Measurements from ENCODE around the gene TRIM54. TPM values are rescaled to one million over a fixed set of nuclear protein-coding genes. Genes with fewer than 3 reads are reported as not detected.
"Not testable (repeated sequence)": the region's sequence is repeated elsewhere in the genome, so short reads cannot be mapped to it uniquely, and the experiment has no call there.

TRIM54 gene
- polyA plus RNA-seq, 6 donors from 2014 or later: not detected

- Mint-ChIP-seq H3K4me3 (no peak overlapping the region), H3K9me3 (no peaks in the 10 kb centered on the region), H3K4me1 (peaks cover 0 to 4% (median 0%) of the 10 kb centered on the region in 3 donors), H3K27ac (no peak overlapping the region), H3K27me3 (no peaks in the 10 kb centered on the region), H3K36me3 (peaks cover 24 to 47% of the 10 kb centered on the region in 2 donors)
- ATAC-seq (ENCODE audit: low read depth in 2 of 2) (no peak), DNase-seq (no peak)
These were observed 53.9 kb downstream of the TRIM54 start for GRCh38 chr2:27336173-27336572.

- H3K27ac Mint-ChIP-seq: no peak overlapping the region
- H3K4me3 Mint-ChIP-seq: no peak overlapping the region
- H3K9me3 Mint-ChIP-seq: no peaks in the 10 kb centered on the region
- peaks cover 0 to 10% of the 10 kb centered on the region in 2 donors for H3K36me3 Mint-ChIP-seq
- no peak for ATAC-seq (ENCODE audit: low read depth in 2 of 2)
- no peak for DNase-seq
- peaks cover 32 to 45% (median 43%) of the 10 kb centered on the region in 3 donors for H3K4me1 Mint-ChIP-seq
- H3K27me3 Mint-ChIP-seq: no peaks in the 10 kb centered on the region
These were observed 65.4 kb downstream of the TRIM54 start for GRCh38 chr2:27347641-27348040.

DNA sequence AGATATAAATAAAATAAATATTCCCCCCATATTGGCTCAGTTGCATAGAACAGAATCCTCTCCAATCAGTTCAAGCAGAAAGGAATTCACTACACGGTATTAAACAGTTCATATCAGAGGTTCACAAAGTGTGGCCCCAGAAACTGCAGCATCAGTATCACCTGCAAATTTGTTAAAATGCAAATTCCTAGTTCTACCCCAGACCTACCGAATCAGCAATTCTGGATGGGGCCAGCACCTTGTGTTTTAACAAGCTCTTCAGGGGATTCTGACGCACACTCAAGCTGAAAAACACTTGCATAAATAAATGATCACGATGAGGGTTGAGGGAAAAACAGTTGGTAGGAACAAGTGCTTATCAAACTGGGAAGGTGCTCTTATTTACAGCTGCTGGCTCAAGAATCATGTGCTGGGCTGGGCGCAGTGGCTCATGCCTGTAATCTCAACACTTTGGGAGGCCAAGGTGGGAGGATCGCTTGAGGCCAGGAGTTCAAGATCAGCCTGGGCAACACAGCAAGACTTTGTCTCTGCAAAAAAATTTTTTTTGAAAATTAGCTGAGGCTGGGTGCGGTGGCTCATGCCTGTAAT, 68.0 kb downstream of the TRIM54 start:
- ATAC-seq (ENCODE audit: low read depth in 2 of 2): no peak
- peak overlapping the region in 3 of 6 donors; percentile 33 to 88 (median 56) for H3K27ac Mint-ChIP-seq
- no peaks in the 10 kb centered on the region for H3K9me3 Mint-ChIP-seq
- H3K27me3 Mint-ChIP-seq: no peaks in the 10 kb centered on the region
- H3K4me1 Mint-ChIP-seq: peaks cover 35 to 57% (median 51%) of the 10 kb centered on the region in 3 donors
- no peak for DNase-seq
- H3K36me3 Mint-ChIP-seq: peaks cover 0 to 10% of the 10 kb centered on the region in 2 donors
- H3K4me3 Mint-ChIP-seq: no peak overlapping the region

DNA sequence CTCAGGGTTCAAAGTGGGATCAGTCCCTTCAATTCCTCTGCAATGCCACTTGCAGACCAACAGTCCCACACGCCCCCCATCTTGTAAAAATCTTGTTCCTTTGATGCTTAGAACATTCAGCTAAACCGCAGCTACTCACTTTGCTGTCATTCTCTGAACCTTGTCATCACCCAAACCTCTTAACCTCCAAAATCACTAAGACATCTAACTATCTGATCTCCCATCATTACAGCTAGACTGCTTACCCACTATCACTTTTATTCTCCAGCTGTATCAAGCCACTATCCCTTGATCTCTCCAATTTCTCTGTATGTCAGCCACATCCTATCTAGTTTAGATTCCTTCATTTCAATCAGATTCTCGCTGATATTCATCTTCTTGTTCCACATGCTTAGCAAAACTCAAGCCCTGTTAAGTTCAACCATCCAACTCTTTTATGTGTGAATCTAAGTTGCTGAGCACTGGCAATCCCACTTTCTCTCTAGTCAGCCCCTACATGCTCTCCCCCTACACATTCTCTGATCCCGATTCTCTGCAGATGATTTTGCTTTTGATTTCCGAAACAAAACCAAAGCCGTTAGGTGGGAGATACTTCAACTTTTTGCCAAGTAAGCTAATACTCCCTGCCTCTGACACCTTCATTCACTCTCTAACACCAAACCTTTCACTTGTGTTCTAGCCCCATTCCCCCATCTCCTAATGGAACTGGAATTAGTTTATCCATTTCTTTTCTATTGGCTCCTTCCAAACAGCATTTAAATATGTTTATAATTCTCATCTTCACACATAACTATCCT, 69.8 kb downstream of the TRIM54 start:
- peaks cover 7 to 10% of the 10 kb centered on the region in 2 donors for H3K36me3 Mint-ChIP-seq
- peaks cover 34 to 71% (median 54%) of the 10 kb centered on the region in 3 donors for H3K4me1 Mint-ChIP-seq
- ATAC-seq (ENCODE audit: low read depth in 2 of 2): no peak
- peak overlapping the region in 2 of 6 donors; percentile 29 to 62 for H3K27ac Mint-ChIP-seq
- peak overlapping the region in 2 of 8 donors; percentile 9 to 32 for H3K4me3 Mint-ChIP-seq
- no peaks in the 10 kb centered on the region for H3K9me3 Mint-ChIP-seq
- no peak for DNase-seq
- no peaks in the 10 kb centered on the region for H3K27me3 Mint-ChIP-seq

- H3K36me3 Mint-ChIP-seq; H3K9me3 Mint-ChIP-seq; DNase-seq; ATAC-seq (ENCODE audit: low read depth in 2 of 2); H3K27ac Mint-ChIP-seq; H3K27me3 Mint-ChIP-seq: not testable (repeated sequence)
- Mint-ChIP-seq H3K4me1 (peaks cover 37 to 71% (median 56%) of the 10 kb centered on the region in 3 donors), H3K4me3 (peak overlapping the region in 1 of 8 donors; percentile 90)
These were observed 71.1 kb downstream of the TRIM54 start for GRCh38 chr2:27353386-27353761.

GRCh38 chr2:27353762-27354596, 71.8 kb downstream of the TRIM54 start:
- peaks cover 41 to 74% (median 56%) of the 10 kb centered on the region in 3 donors for H3K4me1 Mint-ChIP-seq
- ATAC-seq (ENCODE audit: low read depth in 2 of 2) (no peak), DNase-seq (no peak)
- H3K4me3 Mint-ChIP-seq: peak overlapping the region in 7 of 8 donors; percentile 24 to 90 (median 46)
- peaks cover 5 to 9% of the 10 kb centered on the region in 2 donors for H3K36me3 Mint-ChIP-seq
- H3K27ac Mint-ChIP-seq: peak overlapping the region in 3 of 6 donors; percentile 45 to 63 (median 59)
- H3K9me3 Mint-ChIP-seq: no peaks in the 10 kb centered on the region
- H3K27me3 Mint-ChIP-seq: no peaks in the 10 kb centered on the region

GRCh38 chr2:27354597-27354927, 72.3 kb downstream of the TRIM54 start:
- Mint-ChIP-seq H3K4me1 (peaks cover 41 to 71% (median 56%) of the 10 kb centered on the region in 3 donors), H3K4me3 (peak overlapping the region in 5 of 8 donors; percentile 20 to 90 (median 37)), H3K36me3 (peaks cover 5 to 9% of the 10 kb centered on the region in 2 donors), H3K9me3 (no peaks in the 10 kb centered on the region), H3K27me3 (no peaks in the 10 kb centered on the region), H3K27ac (peak overlapping the region in 2 of 6 donors; percentile 45 to 63)
- no peak for ATAC-seq (ENCODE audit: low read depth in 2 of 2)
- no peak for DNase-seq

DNA sequence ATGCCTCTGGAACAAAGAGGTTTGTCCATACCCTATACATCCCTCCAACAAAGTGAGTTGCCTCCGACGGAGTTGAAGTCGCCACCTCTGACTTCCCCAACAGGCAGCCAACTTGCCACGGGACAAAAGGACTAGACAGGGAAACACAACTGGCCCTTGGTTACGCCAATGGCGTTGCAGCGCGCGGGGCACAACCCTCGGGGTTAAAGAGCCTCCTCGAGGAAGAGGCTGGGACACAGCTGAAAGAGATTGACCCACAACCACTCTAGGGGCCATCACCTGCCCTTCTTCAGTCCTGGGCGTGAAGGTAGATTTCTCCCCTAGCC, 73.8 kb downstream of the TRIM54 start:
- peaks cover 0 to 9% of the 10 kb centered on the region in 2 donors for H3K36me3 Mint-ChIP-seq
- H3K27ac Mint-ChIP-seq: peak overlapping the region; percentile 98 to 100 (median 99)
- H3K4me1 Mint-ChIP-seq: peaks cover 35 to 63% (median 51%) of the 10 kb centered on the region in 3 donors
- peak overlapping the region; percentile 90 to 100 (median 99) for H3K4me3 Mint-ChIP-seq
- DNase-seq (no peak), ATAC-seq (ENCODE audit: low read depth in 2 of 2) (peak; percentile 18 to 26)
- no peaks in the 10 kb centered on the region for H3K9me3 Mint-ChIP-seq
- H3K27me3 Mint-ChIP-seq: no peaks in the 10 kb centered on the region

DNA sequence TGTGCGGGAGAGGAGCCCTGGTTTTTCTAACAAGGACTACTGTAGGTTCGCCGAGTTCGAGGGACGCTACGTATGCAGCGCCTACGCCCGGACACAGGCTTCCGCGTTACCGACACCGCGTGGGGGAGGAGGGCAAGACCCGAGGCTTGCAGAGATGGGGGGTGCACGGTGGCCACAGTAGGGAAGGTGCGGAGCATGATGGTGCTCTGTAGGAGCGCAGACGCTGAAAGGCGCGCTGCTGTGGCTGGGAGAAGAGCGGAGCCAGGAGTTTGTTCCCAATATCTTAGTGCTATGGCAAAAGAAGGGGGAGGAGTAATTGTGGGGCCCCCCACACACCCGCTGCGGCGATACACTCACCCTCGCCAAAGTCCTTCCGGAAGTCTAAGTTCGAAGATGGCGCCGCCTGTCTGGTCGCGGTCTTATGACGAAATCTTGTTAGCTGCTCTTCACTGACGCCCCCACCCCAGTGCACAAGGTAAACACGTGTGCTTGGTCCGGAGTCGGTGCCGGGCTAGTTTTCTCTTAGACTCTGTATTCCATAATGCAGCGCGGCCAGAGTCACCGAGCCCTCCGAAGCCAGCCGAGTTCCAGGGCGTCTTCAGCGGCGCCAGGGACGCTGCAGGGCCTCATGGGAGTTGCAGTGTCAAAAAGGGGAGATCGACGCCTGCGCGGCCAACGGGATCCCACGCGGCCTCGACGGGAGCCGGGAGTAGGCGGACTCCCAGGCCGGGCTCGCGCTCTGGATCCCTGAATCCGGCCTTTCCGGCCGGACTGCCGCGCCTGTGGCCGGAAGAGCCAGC, 74.4 kb downstream of the TRIM54 start, which contains the start of gene GTF3C2:
Gene GTF3C2, minus strand, starts transcription at position 383 of the 800 bp plus-strand sequence. CDS start 13,210 bp downstream, outside the sequence.
- peak within 1 kb of the TSS; percentile 98 to 100 (median 99) for H3K27ac Mint-ChIP-seq

More for the DNA sequence above, 74.4 kb downstream of the TRIM54 start, which contains the start of gene GTF3C2:
- DNase-seq: peak; percentile 94
- Mint-ChIP-seq H3K9me3 (no peaks in the 10 kb centered on the region), H3K4me1 (peaks cover 35 to 59% (median 50%) of the 10 kb centered on the region in 3 donors), H3K4me3 (peak within 1 kb of the TSS; percentile 90 to 100 (median 99)), H3K27me3 (no peaks in the 10 kb centered on the region), H3K36me3 (peaks cover 0 to 9% of the 10 kb centered on the region in 2 donors)
- peak; percentile 82 to 86 for ATAC-seq (ENCODE audit: low read depth in 2 of 2)

Other genes starting within 250 kb of the TRIM54 start
- 10 to 100 TPM; 16.6 to 32.9 (median 24.6) TPM for gene TMEM214, start 249.5 kb upstream of the TRIM54 start, polyA plus RNA-seq (ENCODE audit: low read depth in 6 of 6)
- 10 to 100 TPM in 3 of 6 donors, 1 to 10 TPM in 3; 7.8 to 11.6 (median 10.1) TPM for gene AGBL5, start 230.8 kb upstream of the TRIM54 start, polyA plus RNA-seq (ENCODE audit: low read depth in 6 of 6)
- gene OST4, start 210.8 kb upstream of the TRIM54 start, polyA plus RNA-seq (ENCODE audit: low read depth in 6 of 6): 100 to 1,000 TPM; 594 to 733 (median 606) TPM
- 1 to 10 TPM in 2 of 6 donors, under 1 TPM in 4; 0.28 to 1.1 (median 0.77) TPM for gene EMILIN1, start 203.8 kb upstream of the TRIM54 start, polyA plus RNA-seq (ENCODE audit: low read depth in 6 of 6)
- 1 to 10 TPM; 3.3 to 8.9 (median 5.6) TPM for gene KHK, start 195.7 kb upstream of the TRIM54 start, polyA plus RNA-seq (ENCODE audit: low read depth in 6 of 6)
- not detected for gene CGREF1, start 163.3 kb upstream of the TRIM54 start, polyA plus RNA-seq (ENCODE audit: low read depth in 6 of 6)
- gene ABHD1, start 158.6 kb upstream of the TRIM54 start, polyA plus RNA-seq (ENCODE audit: low read depth in 6 of 6): 1 to 10 TPM in 2 of 6 donors, not detected in 4; 1.2 to 1.3 TPM
- gene PREB, start 147.8 kb upstream of the TRIM54 start, polyA plus RNA-seq (ENCODE audit: low read depth in 6 of 6): 100 to 1,000 TPM in 1 of 6 donors, 10 to 100 TPM in 5; 51.0 to 101 (median 56.2) TPM
- gene PRR30, start 143.0 kb upstream of the TRIM54 start, polyA plus RNA-seq (ENCODE audit: low read depth in 6 of 6): not detected
- not detected for gene TCF23, start 133.4 kb upstream of the TRIM54 start, polyA plus RNA-seq (ENCODE audit: low read depth in 6 of 6)
- 100 to 1,000 TPM; 296 to 424 (median 357) TPM for gene ATRAID, start 70.4 kb upstream of the TRIM54 start, polyA plus RNA-seq (ENCODE audit: low read depth in 6 of 6)
- 10 to 100 TPM; 15.4 to 55.3 (median 22.4) TPM for gene SLC5A6, start 70.2 kb upstream of the TRIM54 start, polyA plus RNA-seq (ENCODE audit: low read depth in 6 of 6)
- gene CAD, start 65.1 kb upstream of the TRIM54 start, polyA plus RNA-seq (ENCODE audit: low read depth in 6 of 6): 10 to 100 TPM in 5 of 6 donors, 1 to 10 TPM in 1; 5.4 to 20.7 (median 14.0) TPM
- gene SLC30A3, start 19.4 kb upstream of the TRIM54 start, polyA plus RNA-seq (ENCODE audit: low read depth in 6 of 6): under 1 TPM in 2 of 6 donors, not detected in 4; 0.06 to 0.16 TPM
- not detected for gene DNAJC5G, start 7.0 kb upstream of the TRIM54 start, polyA plus RNA-seq (ENCODE audit: low read depth in 6 of 6)
- 1 to 10 TPM in 1 of 6 donors, under 1 TPM in 3, not detected in 2; 0.55 to 1.4 (median 0.91) TPM for gene UCN, start 26.0 kb downstream of the TRIM54 start, polyA plus RNA-seq (ENCODE audit: low read depth in 6 of 6)
- 100 to 1,000 TPM; 133 to 234 (median 151) TPM for gene MPV17, start 40.7 kb downstream of the TRIM54 start, polyA plus RNA-seq (ENCODE audit: low read depth in 6 of 6)
- gene GTF3C2, start 74.3 kb downstream of the TRIM54 start, polyA plus RNA-seq (ENCODE audit: low read depth in 6 of 6): 10 to 100 TPM; 31.8 to 50.6 (median 39.9) TPM
- gene EIF2B4, start 87.9 kb downstream of the TRIM54 start, polyA plus RNA-seq (ENCODE audit: low read depth in 6 of 6): 10 to 100 TPM; 16.3 to 38.9 (median 30.3) TPM
- 100 to 1,000 TPM; 216 to 307 (median 256) TPM for gene SNX17, start 88.2 kb downstream of the TRIM54 start, polyA plus RNA-seq (ENCODE audit: low read depth in 6 of 6)
- 1 to 10 TPM in 5 of 6 donors, not detected in 1; 2.2 to 6.5 (median 3.7) TPM for gene ZNF513, start 98.3 kb downstream of the TRIM54 start, polyA plus RNA-seq (ENCODE audit: low read depth in 6 of 6)
- gene PPM1G, start 127.2 kb downstream of the TRIM54 start, polyA plus RNA-seq (ENCODE audit: low read depth in 6 of 6): 100 to 1,000 TPM in 1 of 6 donors, 10 to 100 TPM in 5; 67.1 to 105 (median 73.2) TPM
- gene NRBP1, start 146.2 kb downstream of the TRIM54 start, polyA plus RNA-seq (ENCODE audit: low read depth in 6 of 6): 10 to 100 TPM; 45.3 to 76.5 (median 59.4) TPM
- 1 to 10 TPM in 4 of 6 donors, under 1 TPM in 1, not detected in 1; 1.00 to 8.3 (median 3.9) TPM for gene KRTCAP3, start 160.0 kb downstream of the TRIM54 start, polyA plus RNA-seq (ENCODE audit: low read depth in 6 of 6)
- gene IFT172, start 207.3 kb downstream of the TRIM54 start, polyA plus RNA-seq (ENCODE audit: low read depth in 6 of 6): 1 to 10 TPM in 5 of 6 donors, under 1 TPM in 1; 0.47 to 7.5 (median 3.2) TPM
- under 1 TPM in 3 of 6 donors, not detected in 3; 0.17 to 0.65 (median 0.33) TPM for gene FNDC4, start 212.8 kb downstream of the TRIM54 start, polyA plus RNA-seq (ENCODE audit: low read depth in 6 of 6)
- gene GCKR, start 214.4 kb downstream of the TRIM54 start, polyA plus RNA-seq (ENCODE audit: low read depth in 6 of 6): not detected

All from naive B cell (primary cell).